ENCODE data around the gene SLC16A2. TPM values are rescaled to one million over a fixed set of nuclear protein-coding genes. Genes with fewer than 3 reads are reported as not detected.

SLC16A2 gene
- total RNA-seq, 1 experiment from 2014 or later, result 0.32 TPM

DNA sequence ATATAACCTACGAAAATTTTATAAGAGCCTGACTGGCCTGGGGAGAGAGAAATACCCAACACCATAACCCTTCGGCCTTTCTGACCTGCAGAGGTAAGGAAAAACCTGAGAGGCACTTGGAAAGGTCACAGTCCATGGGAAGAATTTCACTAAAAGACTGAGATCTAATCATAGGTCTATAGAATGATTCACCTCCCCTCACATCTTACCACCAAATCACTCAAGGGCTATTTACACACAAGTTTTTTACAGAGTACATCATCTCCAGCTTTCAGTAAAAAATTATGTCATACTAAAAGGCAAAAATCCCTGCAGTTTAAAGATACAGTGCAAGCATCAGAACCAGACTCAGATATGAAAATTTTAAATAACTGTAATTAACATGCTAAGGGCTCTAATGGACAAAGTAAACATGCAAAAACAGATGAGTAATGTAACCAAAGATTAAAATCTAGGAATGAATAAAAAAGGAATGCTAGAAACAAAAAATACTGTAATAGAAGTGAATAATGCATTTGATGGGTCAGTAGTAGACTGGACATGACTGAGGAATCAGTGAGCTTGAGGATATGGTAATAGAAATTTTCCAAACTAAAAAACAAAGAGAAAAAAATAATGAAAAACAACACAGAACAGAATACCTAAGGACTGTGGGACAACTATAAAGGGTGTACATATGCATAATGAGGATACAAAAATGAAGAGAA lies 32.1 kb upstream of the SLC16A2 start (continued):
- TF ChIP-seq, protein P1, sequence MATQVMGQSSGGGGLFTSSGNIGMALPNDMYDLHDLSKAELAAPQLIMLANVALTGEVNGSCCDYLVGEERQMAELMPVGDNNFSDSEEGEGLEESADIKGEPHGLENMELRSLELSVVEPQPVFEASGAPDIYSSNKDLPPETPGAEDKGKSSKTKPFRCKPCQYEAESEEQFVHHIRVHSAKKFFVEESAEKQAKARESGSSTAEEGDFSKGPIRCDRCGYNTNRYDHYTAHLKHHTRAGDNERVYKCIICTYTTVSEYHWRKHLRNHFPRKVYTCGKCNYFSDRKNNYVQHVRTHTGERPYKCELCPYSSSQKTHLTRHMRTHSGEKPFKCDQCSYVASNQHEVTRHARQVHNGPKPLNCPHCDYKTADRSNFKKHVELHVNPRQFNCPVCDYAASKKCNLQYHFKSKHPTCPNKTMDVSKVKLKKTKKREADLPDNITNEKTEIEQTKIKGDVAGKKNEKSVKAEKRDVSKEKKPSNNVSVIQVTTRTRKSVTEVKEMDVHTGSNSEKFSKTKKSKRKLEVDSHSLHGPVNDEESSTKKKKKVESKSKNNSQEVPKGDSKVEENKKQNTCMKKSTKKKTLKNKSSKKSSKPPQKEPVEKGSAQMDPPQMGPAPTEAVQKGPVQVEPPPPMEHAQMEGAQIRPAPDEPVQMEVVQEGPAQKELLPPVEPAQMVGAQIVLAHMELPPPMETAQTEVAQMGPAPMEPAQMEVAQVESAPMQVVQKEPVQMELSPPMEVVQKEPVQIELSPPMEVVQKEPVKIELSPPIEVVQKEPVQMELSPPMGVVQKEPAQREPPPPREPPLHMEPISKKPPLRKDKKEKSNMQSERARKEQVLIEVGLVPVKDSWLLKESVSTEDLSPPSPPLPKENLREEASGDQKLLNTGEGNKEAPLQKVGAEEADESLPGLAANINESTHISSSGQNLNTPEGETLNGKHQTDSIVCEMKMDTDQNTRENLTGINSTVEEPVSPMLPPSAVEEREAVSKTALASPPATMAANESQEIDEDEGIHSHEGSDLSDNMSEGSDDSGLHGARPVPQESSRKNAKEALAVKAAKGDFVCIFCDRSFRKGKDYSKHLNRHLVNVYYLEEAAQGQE (IDR thresholded peaks at IDR 0.05; ENCODE audit: low read depth), result no peak
- TF ChIP-seq SIN3A (IDR thresholded peaks at IDR 0.05; ENCODE audit: low read depth), result no peak
- TF ChIP-seq, protein P2, sequence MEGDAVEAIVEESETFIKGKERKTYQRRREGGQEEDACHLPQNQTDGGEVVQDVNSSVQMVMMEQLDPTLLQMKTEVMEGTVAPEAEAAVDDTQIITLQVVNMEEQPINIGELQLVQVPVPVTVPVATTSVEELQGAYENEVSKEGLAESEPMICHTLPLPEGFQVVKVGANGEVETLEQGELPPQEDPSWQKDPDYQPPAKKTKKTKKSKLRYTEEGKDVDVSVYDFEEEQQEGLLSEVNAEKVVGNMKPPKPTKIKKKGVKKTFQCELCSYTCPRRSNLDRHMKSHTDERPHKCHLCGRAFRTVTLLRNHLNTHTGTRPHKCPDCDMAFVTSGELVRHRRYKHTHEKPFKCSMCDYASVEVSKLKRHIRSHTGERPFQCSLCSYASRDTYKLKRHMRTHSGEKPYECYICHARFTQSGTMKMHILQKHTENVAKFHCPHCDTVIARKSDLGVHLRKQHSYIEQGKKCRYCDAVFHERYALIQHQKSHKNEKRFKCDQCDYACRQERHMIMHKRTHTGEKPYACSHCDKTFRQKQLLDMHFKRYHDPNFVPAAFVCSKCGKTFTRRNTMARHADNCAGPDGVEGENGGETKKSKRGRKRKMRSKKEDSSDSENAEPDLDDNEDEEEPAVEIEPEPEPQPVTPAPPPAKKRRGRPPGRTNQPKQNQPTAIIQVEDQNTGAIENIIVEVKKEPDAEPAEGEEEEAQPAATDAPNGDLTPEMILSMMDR (IDR thresholded peaks at IDR 0.05 in 2 of 3, conservative IDR thresholded peaks at IDR 0.05 in 1 of 3; ENCODE audit: borderline replicate concordance in 1 of 3, insufficient read depth in 1 of 3, low read depth in 2 of 3, low read length in 2 of 3), result no peak
- TF ChIP-seq, protein P3, sequence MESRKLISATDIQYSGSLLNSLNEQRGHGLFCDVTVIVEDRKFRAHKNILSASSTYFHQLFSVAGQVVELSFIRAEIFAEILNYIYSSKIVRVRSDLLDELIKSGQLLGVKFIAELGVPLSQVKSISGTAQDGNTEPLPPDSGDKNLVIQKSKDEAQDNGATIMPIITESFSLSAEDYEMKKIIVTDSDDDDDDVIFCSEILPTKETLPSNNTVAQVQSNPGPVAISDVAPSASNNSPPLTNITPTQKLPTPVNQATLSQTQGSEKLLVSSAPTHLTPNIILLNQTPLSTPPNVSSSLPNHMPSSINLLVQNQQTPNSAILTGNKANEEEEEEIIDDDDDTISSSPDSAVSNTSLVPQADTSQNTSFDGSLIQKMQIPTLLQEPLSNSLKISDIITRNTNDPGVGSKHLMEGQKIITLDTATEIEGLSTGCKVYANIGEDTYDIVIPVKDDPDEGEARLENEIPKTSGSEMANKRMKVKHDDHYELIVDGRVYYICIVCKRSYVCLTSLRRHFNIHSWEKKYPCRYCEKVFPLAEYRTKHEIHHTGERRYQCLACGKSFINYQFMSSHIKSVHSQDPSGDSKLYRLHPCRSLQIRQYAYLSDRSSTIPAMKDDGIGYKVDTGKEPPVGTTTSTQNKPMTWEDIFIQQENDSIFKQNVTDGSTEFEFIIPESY (IDR thresholded peaks at IDR 0.05; ENCODE audit: extremely low read depth, insufficient replicate concordance, low read length), result no peak
- TF ChIP-seq RAD21 (IDR thresholded peaks at IDR 0.05; ENCODE audit: low read depth), result no peak
- TF ChIP-seq EZH2 (IDR thresholded peaks at IDR 0.05), result no peak

Data from HCT116 (cell line).